GM19328 (cell line): ENCODE measurements around the gene PDE4A.

ENCODE experiments used
- ATAC-seq: cut with Tn5 transposase; IDR thresholded peaks from one replicate; pipeline ENCODE4 v1.9.1; 2021; ENCODE audit warnings: mild to moderate bottlenecking, moderate library complexity; ENCODE audit not compliant: unreplicated experiment

Gene PDE4A

GRCh38 chr19:10505583-10506229, 85.4 kb downstream of the PDE4A start:
- no peak for ATAC-seq

- ATAC-seq, result no peak
These were observed 87.7 kb downstream of the PDE4A start for GRCh38 chr19:10508036-10508435.

GRCh38 chr19:10508707-10509106, 88.4 kb downstream of the PDE4A start:
- ATAC-seq, result no peak

- ATAC-seq, result no peak
These were observed 90.0 kb downstream of the PDE4A start for GRCh38 chr19:10510301-10510802.

- ATAC-seq, result no peak
These were observed 92.9 kb downstream of the PDE4A start for GRCh38 chr19:10513223-10513622.

- no peak for ATAC-seq
These were observed 94.1 kb downstream of the PDE4A start for GRCh38 chr19:10514211-10515145.

- ATAC-seq, result no peak
These were observed 95.7 kb downstream of the PDE4A start for GRCh38 chr19:10516064-10516385.

- no peak for ATAC-seq
These were observed 96.4 kb downstream of the PDE4A start for GRCh38 chr19:10516671-10517286.

- no peak for ATAC-seq
These were observed 97.0 kb downstream of the PDE4A start, which contains the start of gene S1PR5 for GRCh38 chr19:10517361-10517759. Gene S1PR5, minus strand, starts transcription at chr19:10517447. Its CDS starts 2,436 bp downstream, at chr19:10515011.

GRCh38 chr19:10517760-10518443, 97.6 kb downstream of the PDE4A start:
- ATAC-seq, result no peak

- no peak for ATAC-seq
These were observed 98.4 kb downstream of the PDE4A start for GRCh38 chr19:10518444-10519361.
